Naive thymus-derived CD8-positive, alpha-beta T cell (primary cell): Measurements from ENCODE around the gene B9D1. TPM values are rescaled to one million over a fixed set of nuclear protein-coding genes. Genes with fewer than 3 reads are reported as not detected.

Experiments used
- ATAC-seq, 2 donors: fragments of 150-1000 bp; cut with Tn5 transposase in 1 of 2; sonication (Bioruptor Pico), chemical (Tn5 transposase) in 1 of 2; 1 replicate in 1 of 2; 2 replicates in 1 of 2; pipeline ENCODE4 v1.10.0; 2021; ENCODE audit warnings: mild to moderate bottlenecking in 2 of 2, moderate library complexity in 2 of 2
- POLR2A ChIA-PET: fragments of 350-600 bp; sonication (Branson Sonifier 250); formaldehyde crosslinking; loops from one replicate; lab custom pipeline; 2021; ENCODE audit warnings: antibody characterized with exemption; lab: Charles Lee
- DNase-seq, 10 donors: peaks; one replicate each; pipeline versions ENCODE4 v3.0.0 to v3.0.0-alpha.2; 2020 to 2022
- H3K27ac Mint-ChIP-seq, 10 donors: one replicate each; pipeline ENCODE4 v1.8.0; 2020 to 2022; ENCODE audit warnings: mild to moderate bottlenecking in 10 of 10, mixed read lengths in 10 of 10, moderate library complexity in 4 of 10, inconsistent platforms in 1 of 10
- H3K27me3 Mint-ChIP-seq, 5 donors: one replicate each; pipeline ENCODE4 v1.8.0; 2021 to 2022; ENCODE audit warnings: mixed read lengths in 5 of 5
- H3K36me3 Mint-ChIP-seq, 3 donors: one replicate each; pipeline ENCODE4 v1.8.0; 2020 to 2022; ENCODE audit warnings: mixed read lengths in 3 of 3, mild to moderate bottlenecking in 2 of 3, inconsistent platforms in 1 of 3
- H3K4me1 Mint-ChIP-seq, 4 donors: one replicate each; pipeline ENCODE4 v1.8.0; 2021 to 2022; ENCODE audit warnings: mixed read lengths in 4 of 4
- H3K4me3 Mint-ChIP-seq, 10 donors: one replicate each; pipeline ENCODE4 v1.8.0; 2020 to 2022; ENCODE audit warnings: mild to moderate bottlenecking in 10 of 10, mixed read lengths in 10 of 10, moderate library complexity in 6 of 10, inconsistent platforms in 1 of 10
- H3K9me3 Mint-ChIP-seq, 9 donors: one replicate each; pipeline ENCODE4 v1.8.0; 2020 to 2022; ENCODE audit warnings: mixed read lengths in 9 of 9, mild to moderate bottlenecking in 3 of 9, inconsistent platforms in 1 of 9, moderate library complexity in 1 of 9
- microRNA-seq: library from miRNA; unstranded; fragments of <30 nt; microRNA quantifications from one replicate; pipeline ENCODE4 v1.2.0, GENCODE V29; 2022; ENCODE audit warnings: borderline microRNAs expressed
- polyA plus RNA-seq, 3 donors: library from polyadenylated mRNA; unstranded; fragments of 300-500 nt; fragmentation: Illumina TruSeq; gene quantifications; one replicate each; pipeline ENCODE4 v1.2.3, GENCODE V29; 2021
- total RNA-seq, 8 experiments: library from RNA in 2 of 8; stranded (reverse) in 2 of 8; gene quantifications; one replicate each; pipeline ENCODE4 v1.2.3 and lab custom pipeline; 2021 to 2026

B9D1 gene
- total and polyA plus RNA-seq, 5 experiments from 2014 or later = 0.75 to 3.1 (median 1.8) TPM

GRCh38 chr17:19296786-19297778 is 65.4 kb downstream of the B9D1 start:
- Mint-ChIP-seq H3K36me3 (no peaks in the 10 kb centered on the region), H3K4me3 (no peak overlapping the region), H3K27ac (no peak overlapping the region), H3K9me3 (no peaks in the 10 kb centered on the region), H3K27me3 (peaks cover 6 to 51% (median 14%) of the 10 kb centered on the region in 5 donors), H3K4me1 (no peaks in the 10 kb centered on the region)
- no peak for DNase-seq
- ATAC-seq = no peak
- POLR2A ChIA-PET = no interaction called here

- ATAC-seq (no peak), DNase-seq (no peak)
- Mint-ChIP-seq H3K9me3 (no peaks in the 10 kb centered on the region), H3K4me1 (peaks cover 0 to 3% (median 0%) of the 10 kb centered on the region in 4 donors), H3K27me3 (peaks cover 9 to 51% (median 14%) of the 10 kb centered on the region in 5 donors), H3K27ac (no peak overlapping the region), H3K4me3 (no peak overlapping the region), H3K36me3 (no peaks in the 10 kb centered on the region)
- POLR2A ChIA-PET = no interaction called here
These were observed 66.9 kb downstream of the B9D1 start for GRCh38 chr17:19295473-19296135.

- Mint-ChIP-seq H3K36me3 (no peaks in the 10 kb centered on the region), H3K27ac (no peak overlapping the region), H3K4me3 (no peak overlapping the region), H3K27me3 (peaks cover 7 to 51% (median 17%) of the 10 kb centered on the region in 5 donors), H3K9me3 (no peaks in the 10 kb centered on the region), H3K4me1 (peaks cover 0 to 7% (median under 1%) of the 10 kb centered on the region in 4 donors)
- ATAC-seq = no peak
- POLR2A ChIA-PET = interaction anchor here (0.6 kb wide), 1 partner anchor 35 kb away, joined by 3 read pairs; no protein-coding TSS in a partner anchor
- DNase-seq = no peak
These were observed 68.1 kb downstream of the B9D1 start for GRCh38 chr17:19294443-19294842.

Small RNA genes within 50 kb of the gene (microRNA-seq; reads per million reads assigned to microRNA genes)
- gene MIR1180 = 14.4 reads per million, percentile 35 among the genes with 10 or more reads in this experiment

Other genes starting within 250 kb of the B9D1 start
- 10 to 100 TPM; 67.3 to 69.6 TPM for gene GRAPL, start 235.1 kb downstream of the B9D1 start, total RNA-seq
- 1 to 10 TPM in 1 of 3 donors, under 1 TPM in 2; 0.44 to 1.2 (median 0.71) TPM for gene GRAPL, start 235.1 kb downstream of the B9D1 start, polyA plus RNA-seq
- gene EPN2, start 125.4 kb downstream of the B9D1 start, total RNA-seq = 1 to 10 TPM; 6.1 to 6.5 TPM
- 1 to 10 TPM; 1.3 to 3.7 (median 1.6) TPM for gene EPN2, start 125.4 kb downstream of the B9D1 start, polyA plus RNA-seq
- gene MAPK7, start 15.8 kb upstream of the B9D1 start, total RNA-seq = 10 to 100 TPM; 21.2 to 22.2 TPM
- 1 to 10 TPM; 2.9 to 7.7 (median 3.1) TPM for gene MAPK7, start 15.8 kb upstream of the B9D1 start, polyA plus RNA-seq
- gene MFAP4, start 24.5 kb upstream of the B9D1 start, total RNA-seq = not detected
- gene MFAP4, start 24.5 kb upstream of the B9D1 start, polyA plus RNA-seq = not detected
- gene RNF112, start 48.5 kb upstream of the B9D1 start, total RNA-seq = 1 to 10 TPM; 1.3 to 2.2 TPM
- gene RNF112, start 48.5 kb upstream of the B9D1 start, polyA plus RNA-seq = under 1 TPM in 1 of 3 donors, not detected in 2; 0.22 TPM
- gene SLC47A1, start 171.1 kb upstream of the B9D1 start, total RNA-seq = not detected
- gene SLC47A1, start 171.1 kb upstream of the B9D1 start, polyA plus RNA-seq = under 1 TPM in 2 of 3 donors, not detected in 1; 0.29 to 0.69 TPM